ACC112 (cell line): ENCODE results near the gene FXYD2.

Source experiments
- H2AFZ ChIP-seq: fragments of 200-600 bp; sonication (generic); one replicate; pipeline ENCODE4 v1.6.0; 2017; ENCODE audit warnings: antibody characterized with exemption, low read length; ENCODE audit not compliant: unreplicated experiment
- H3K27ac ChIP-seq: fragments of 200-600 bp; sonication (generic); 2 replicates; pipeline ENCODE4 v1.5.1; 2014; ENCODE audit warnings: low read depth, mild to moderate bottlenecking, antibody characterized with exemption, low read length, moderate library complexity
- H3K27me3 ChIP-seq: fragments of 200-600 bp; sonication (generic); 2 replicates; pipeline ENCODE4 v1.6.1; 2014; ENCODE audit warnings: mild to moderate bottlenecking, antibody characterized with exemption, low read length, moderate library complexity, mixed read lengths; ENCODE audit not compliant: insufficient read depth
- H3K36me3 ChIP-seq: fragments of 200-600 bp; sonication (generic); 2 replicates; pipeline ENCODE4 v1.6.1; 2016; ENCODE audit warnings: mild to moderate bottlenecking, antibody characterized with exemption, low read length, moderate library complexity, mixed read lengths; ENCODE audit not compliant: insufficient read depth
- H3K4me1 ChIP-seq: fragments of 200-600 bp; sonication (generic); one replicate; pipeline ENCODE4 v1.6.1; 2016; ENCODE audit warnings: low read length, mixed read lengths; ENCODE audit not compliant: insufficient read depth, unreplicated experiment, control insufficient read depth
- H3K4me3 ChIP-seq: fragments of 200-600 bp; sonication (generic); 2 replicates; pipeline ENCODE4 v1.5.1; 2014; ENCODE audit warnings: mild to moderate bottlenecking, low read depth, low read length
- H3K79me2 ChIP-seq: fragments of 200-600 bp; sonication (generic); one replicate; pipeline ENCODE4 v1.6.0; 2016; ENCODE audit warnings: low read length; ENCODE audit not compliant: control insufficient read depth, unreplicated experiment, insufficient read depth

FXYD2 gene

GRCh38 chr11:117857734-117858414, 33.3 kb upstream of the FXYD2 start:
- peaks cover 72% of the 10 kb centered on the region for H3K27me3 ChIP-seq
- H3K27ac ChIP-seq, result no peak overlapping the region
- no peak overlapping the region for H3K4me3 ChIP-seq
- H3K36me3 ChIP-seq, result no peaks in the 10 kb centered on the region
- H2AFZ ChIP-seq, result no peak overlapping the region
- no peaks in the 10 kb centered on the region for H3K79me2 ChIP-seq
- no peaks in the 10 kb centered on the region for H3K4me1 ChIP-seq

DNA sequence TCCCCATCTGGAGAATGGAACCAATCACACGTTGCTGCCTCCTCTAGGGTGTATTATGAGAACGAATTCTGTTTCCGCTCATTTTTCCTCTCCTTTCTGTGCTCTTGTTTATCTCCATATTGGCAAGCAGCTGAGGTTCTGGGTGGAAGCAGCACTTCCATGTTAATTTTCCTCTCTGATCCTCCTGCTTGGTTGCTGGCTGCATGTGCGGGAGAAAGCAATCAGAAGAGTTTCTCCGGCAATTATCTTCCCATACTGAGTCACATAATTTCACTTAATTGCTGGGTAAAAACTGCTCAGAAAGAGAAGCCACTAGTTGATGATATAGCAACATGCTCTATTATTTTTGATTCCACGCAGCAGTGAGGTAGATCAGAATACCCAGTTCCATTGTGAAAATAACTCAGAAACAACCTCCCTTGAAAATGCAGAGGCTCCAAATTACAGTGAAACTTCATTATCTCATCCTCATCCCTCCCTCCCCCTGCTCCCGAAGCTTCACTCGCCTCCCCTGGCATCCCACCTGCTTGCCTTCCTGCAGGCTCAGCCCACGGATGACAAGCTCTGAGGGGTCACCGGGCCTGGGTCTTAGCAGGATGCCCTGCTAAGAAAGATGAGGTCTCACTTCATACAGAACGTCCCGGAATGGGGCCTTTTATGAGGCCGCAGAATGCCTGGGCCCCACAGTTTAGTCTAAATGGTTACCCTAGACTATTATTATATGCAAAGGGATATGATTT, 31.5 kb upstream of the FXYD2 start:
- Histone ChIP-seq H2AFZ (no peak overlapping the region), H3K27me3 (peaks cover 78% of the 10 kb centered on the region), H3K27ac (no peak overlapping the region), H3K79me2 (no peaks in the 10 kb centered on the region), H3K36me3 (no peaks in the 10 kb centered on the region), H3K4me1 (no peaks in the 10 kb centered on the region), H3K4me3 (no peak overlapping the region)

DNA sequence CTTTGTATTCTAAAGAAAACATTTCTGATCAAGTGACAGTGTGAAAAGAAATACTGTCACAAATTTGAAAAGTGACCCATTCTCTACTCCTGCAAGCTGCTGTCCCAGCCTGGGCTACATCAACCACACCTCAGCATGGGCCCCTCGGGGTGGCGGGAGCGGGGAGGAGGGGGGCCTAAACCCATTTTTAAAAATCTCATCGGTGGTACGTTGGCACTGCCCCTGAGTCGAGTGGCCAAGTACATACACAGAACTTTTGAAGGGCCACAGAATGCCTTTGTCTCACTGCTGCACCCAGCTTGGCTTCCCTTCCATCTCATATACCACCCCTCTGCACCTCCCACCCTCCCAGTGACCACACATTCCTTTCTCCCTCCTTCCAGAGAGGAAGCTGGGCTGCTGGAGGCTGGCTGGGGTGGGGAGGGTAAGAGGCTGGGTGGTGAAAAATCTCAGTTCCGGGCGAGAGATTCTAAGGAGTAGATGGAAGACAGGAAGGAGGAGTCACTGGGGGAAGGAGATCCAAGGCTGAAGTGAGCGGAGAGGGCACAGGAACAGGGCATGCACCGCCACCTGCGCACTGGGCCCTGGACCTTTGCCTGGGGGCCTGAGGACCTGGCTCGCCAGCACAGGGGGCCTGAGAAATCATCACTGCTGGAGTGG, 30.8 kb upstream of the FXYD2 start:
- no peak overlapping the region for H2AFZ ChIP-seq
- H3K4me1 ChIP-seq, result no peaks in the 10 kb centered on the region
- no peaks in the 10 kb centered on the region for H3K36me3 ChIP-seq
- no peaks in the 10 kb centered on the region for H3K79me2 ChIP-seq
- H3K4me3 ChIP-seq, result no peak overlapping the region
- H3K27me3 ChIP-seq, result peaks cover 71% of the 10 kb centered on the region
- H3K27ac ChIP-seq, result no peak overlapping the region

GRCh38 chr11:117852309-117852708, 27.8 kb upstream of the FXYD2 start:
- Histone ChIP-seq H2AFZ (no peak overlapping the region), H3K27ac (no peak overlapping the region), H3K4me3 (no peak overlapping the region), H3K36me3 (no peaks in the 10 kb centered on the region), H3K27me3 (peaks cover 61% of the 10 kb centered on the region), H3K79me2 (no peaks in the 10 kb centered on the region), H3K4me1 (no peaks in the 10 kb centered on the region)

DNA sequence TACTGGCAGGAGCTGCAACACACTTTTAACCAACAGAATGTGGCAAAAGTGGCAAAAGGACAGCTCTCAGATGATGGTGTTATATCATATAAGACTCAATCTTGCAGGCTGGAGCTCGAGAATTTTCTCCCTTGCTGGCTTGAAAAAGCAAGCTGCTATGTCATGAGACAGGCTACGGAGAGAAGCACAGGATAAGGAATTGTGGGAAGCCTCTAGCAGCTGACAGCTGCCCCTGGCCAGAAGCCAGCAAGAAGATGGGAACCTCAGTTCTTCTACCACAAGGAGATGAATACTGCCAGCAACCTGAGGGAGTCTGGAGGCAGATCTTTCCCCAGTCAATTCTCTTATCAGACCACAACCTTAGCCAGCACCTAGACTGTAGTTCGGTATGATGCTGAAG, 27.3 kb upstream of the FXYD2 start:
- H3K79me2 ChIP-seq, result no peaks in the 10 kb centered on the region

GRCh38 chr11:117851106-117851505, 26.6 kb upstream of the FXYD2 start:
- H3K27ac ChIP-seq, result no peak overlapping the region
- no peak overlapping the region for H2AFZ ChIP-seq
- no peaks in the 10 kb centered on the region for H3K36me3 ChIP-seq
- no peaks in the 10 kb centered on the region for H3K79me2 ChIP-seq
- no peaks in the 10 kb centered on the region for H3K4me1 ChIP-seq
- no peak overlapping the region for H3K4me3 ChIP-seq
- H3K27me3 ChIP-seq, result peaks cover 65% of the 10 kb centered on the region

More for the DNA sequence above, 27.3 kb upstream of the FXYD2 start:
- Histone ChIP-seq H3K4me1 (no peaks in the 10 kb centered on the region), H3K27me3 (peaks cover 64% of the 10 kb centered on the region), H3K27ac (no peak overlapping the region), H3K36me3 (no peaks in the 10 kb centered on the region), H3K4me3 (no peak overlapping the region), H2AFZ (no peak overlapping the region)

GRCh38 chr11:117849781-117850414, 25.4 kb upstream of the FXYD2 start:
- Histone ChIP-seq H2AFZ (no peak overlapping the region), H3K79me2 (no peaks in the 10 kb centered on the region), H3K4me3 (no peak overlapping the region), H3K27ac (no peak overlapping the region), H3K36me3 (no peaks in the 10 kb centered on the region), H3K4me1 (no peaks in the 10 kb centered on the region), H3K27me3 (peaks cover 56% of the 10 kb centered on the region)

GRCh38 chr11:117843666-117844484, 19.3 kb upstream of the FXYD2 start:
- Histone ChIP-seq H3K27ac (no peak overlapping the region), H2AFZ (no peak overlapping the region), H3K27me3 (peaks cover 42% of the 10 kb centered on the region), H3K4me1 (no peaks in the 10 kb centered on the region), H3K79me2 (no peaks in the 10 kb centered on the region), H3K36me3 (no peaks in the 10 kb centered on the region), H3K4me3 (no peak overlapping the region)

DNA sequence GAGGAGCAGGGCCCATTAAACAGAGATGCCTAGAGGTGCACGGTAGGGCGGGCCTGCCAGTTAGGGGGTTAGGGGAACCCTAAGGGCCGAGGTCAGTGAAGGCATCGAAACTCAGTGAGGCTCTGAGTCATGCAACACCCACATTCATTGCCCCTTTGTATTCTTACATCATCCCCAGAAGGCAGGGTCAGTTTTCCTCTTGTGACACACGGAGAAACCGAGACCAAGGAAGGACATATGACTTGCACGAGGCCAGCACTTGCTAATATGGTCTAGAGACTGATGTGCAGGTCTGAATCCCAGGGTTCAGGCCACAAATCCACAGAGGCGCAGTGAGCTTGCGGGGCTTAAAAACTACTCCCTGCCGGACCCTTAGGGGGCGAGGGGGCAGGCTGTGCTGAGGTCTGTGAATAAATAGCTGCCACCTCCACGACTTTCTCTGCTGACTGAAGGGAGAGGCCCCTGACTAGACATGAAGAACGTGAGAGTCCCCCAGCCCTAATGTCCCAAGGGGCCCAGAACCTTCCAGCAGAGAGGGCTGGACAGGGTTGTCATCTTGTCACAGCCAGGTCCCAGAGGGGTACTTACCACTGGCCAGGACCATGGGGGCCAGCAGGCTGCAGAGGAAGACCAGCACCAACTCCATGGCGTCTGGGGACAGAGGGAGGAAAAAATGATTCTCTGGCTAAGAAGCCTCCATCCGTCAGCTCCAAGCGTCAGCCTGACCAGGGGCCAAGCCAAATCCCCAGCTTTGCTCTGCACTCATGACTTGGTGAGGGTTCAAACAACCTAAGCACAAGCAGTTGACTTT, 17.8 kb upstream of the FXYD2 start:
- H3K27me3 ChIP-seq, result peaks cover 47% of the 10 kb centered on the region

More for the DNA sequence above, 17.8 kb upstream of the FXYD2 start:
- H3K27ac ChIP-seq, result no peak overlapping the region
- no peaks in the 10 kb centered on the region for H3K36me3 ChIP-seq
- no peak overlapping the region for H3K4me3 ChIP-seq
- H3K4me1 ChIP-seq, result no peaks in the 10 kb centered on the region
- H3K79me2 ChIP-seq, result no peaks in the 10 kb centered on the region
- H2AFZ ChIP-seq, result no peak overlapping the region
